Suprapubic skin (tissue), 4 donors: ENCODE measurements around the gene ITM2C. TPM values are rescaled to one million over a fixed set of nuclear protein-coding genes. Genes with fewer than 3 reads are reported as not detected.

Experiments used
- DNase-seq, 2 donors: peaks; one replicate each; pipeline ENCODE4 v3.0.0-alpha.2; 2019; ENCODE audit warnings: low spot score in 2 of 2
- H3K27ac ChIP-seq: fragments of 200-600 bp; sonication (generic); one replicate; pipeline ENCODE4 v1.5.1; 2019
- H3K27me3 ChIP-seq: fragments of 200-600 bp; sonication (generic); one replicate; pipeline ENCODE4 v1.5.1; 2019
- H3K36me3 ChIP-seq: fragments of 200-600 bp; sonication (generic); one replicate; pipeline ENCODE4 v1.5.1; 2019
- H3K4me1 ChIP-seq: fragments of 200-600 bp; sonication (generic); one replicate; pipeline ENCODE4 v1.5.1; 2019
- H3K4me3 ChIP-seq: fragments of 200-600 bp; sonication (generic); one replicate; pipeline ENCODE4 v1.5.1; 2019; ENCODE audit warnings: mild to moderate bottlenecking
- H3K9me3 ChIP-seq: fragments of 200-600 bp; sonication (generic); one replicate; pipeline ENCODE4 v1.5.1; 2019
- EP300 ChIP-seq: sonication (generic); formaldehyde crosslinking; IDR thresholded peaks from one replicate; pipeline ENCODE4 v1.6.1; 2017; ENCODE audit warnings: antibody characterized with exemption
- POLR2A ChIP-seq, 2 donors: fragments of 450-650 bp; IDR thresholded peaks; one replicate each; pipeline ENCODE4 v1.6.1; 2017; ENCODE audit warnings: antibody characterized with exemption in 2 of 2, mild to moderate bottlenecking in 2 of 2, moderate library complexity in 2 of 2
- POLR2AphosphoS5 ChIP-seq, 3 donors: sonication (generic); formaldehyde crosslinking; IDR thresholded peaks; one replicate each; pipeline ENCODE4 v1.6.1; 2017; ENCODE audit warnings: antibody characterized with exemption in 3 of 3
- WGBS: methylation state at CpG from one replicate; pipeline ENCODE4 v1.1.5; 2018; 5-methylcytosine and 5-hydroxymethylcytosine counted together
- total RNA-seq, 4 donors: library from RNA; depleted of rRNA; stranded (reverse); fragments of >200 nt; gene quantifications; one replicate each; pipeline ENCODE4 v1.1.0, GENCODE V29; 2016
- TF ChIP-seq, protein P1 (sequence below), 2 donors: fragments of 200-600 bp in 1 of 2; fragments of 450-650 bp in 1 of 2; sonication (generic) in 1 of 2; IDR thresholded peaks; one replicate each; pipeline ENCODE4 v1.5.1; 2016 to 2019; ENCODE audit warnings: antibody characterized with exemption in 2 of 2, mild to moderate bottlenecking in 1 of 2, moderate library complexity in 1 of 2

The ITM2C gene
- total RNA-seq, 4 donors from 2014 or later, result 9.0 to 17.9 (median 11.4) TPM

DNA sequence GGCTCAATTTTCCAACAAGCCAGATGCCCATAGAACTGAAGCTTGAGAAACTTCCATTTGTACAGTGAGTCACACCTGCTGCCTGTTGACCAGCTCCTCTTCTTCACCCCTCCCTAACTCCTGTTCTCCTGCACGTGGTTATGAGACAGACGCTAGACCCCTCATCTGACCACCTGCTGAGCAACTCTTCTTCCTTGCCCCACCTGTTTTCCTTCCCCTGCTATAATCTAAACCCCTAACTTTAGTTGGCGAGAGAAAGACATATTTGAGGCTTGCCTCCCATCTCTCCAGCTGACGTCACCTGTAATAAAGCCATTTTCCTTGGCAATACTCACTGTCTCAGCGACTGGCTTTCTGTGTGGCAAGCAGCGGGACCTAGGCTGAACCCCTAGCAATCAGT, 22.3 kb upstream of the ITM2C start:
- no peak for TF ChIP-seq POLR2A (IDR thresholded peaks at IDR 0.05)
- TF ChIP-seq, protein P1, sequence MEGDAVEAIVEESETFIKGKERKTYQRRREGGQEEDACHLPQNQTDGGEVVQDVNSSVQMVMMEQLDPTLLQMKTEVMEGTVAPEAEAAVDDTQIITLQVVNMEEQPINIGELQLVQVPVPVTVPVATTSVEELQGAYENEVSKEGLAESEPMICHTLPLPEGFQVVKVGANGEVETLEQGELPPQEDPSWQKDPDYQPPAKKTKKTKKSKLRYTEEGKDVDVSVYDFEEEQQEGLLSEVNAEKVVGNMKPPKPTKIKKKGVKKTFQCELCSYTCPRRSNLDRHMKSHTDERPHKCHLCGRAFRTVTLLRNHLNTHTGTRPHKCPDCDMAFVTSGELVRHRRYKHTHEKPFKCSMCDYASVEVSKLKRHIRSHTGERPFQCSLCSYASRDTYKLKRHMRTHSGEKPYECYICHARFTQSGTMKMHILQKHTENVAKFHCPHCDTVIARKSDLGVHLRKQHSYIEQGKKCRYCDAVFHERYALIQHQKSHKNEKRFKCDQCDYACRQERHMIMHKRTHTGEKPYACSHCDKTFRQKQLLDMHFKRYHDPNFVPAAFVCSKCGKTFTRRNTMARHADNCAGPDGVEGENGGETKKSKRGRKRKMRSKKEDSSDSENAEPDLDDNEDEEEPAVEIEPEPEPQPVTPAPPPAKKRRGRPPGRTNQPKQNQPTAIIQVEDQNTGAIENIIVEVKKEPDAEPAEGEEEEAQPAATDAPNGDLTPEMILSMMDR (IDR thresholded peaks at IDR 0.05), result no peak
- TF ChIP-seq EP300, result no peak
- no peaks in the 10 kb centered on the region for H3K4me1 ChIP-seq
- H3K27ac ChIP-seq, result no peak overlapping the region
- WGBS, result 49% methylated on average over 6 of the region's 6 CpGs
- H3K36me3 ChIP-seq, result no peaks in the 10 kb centered on the region
- no peaks in the 10 kb centered on the region for H3K27me3 ChIP-seq
- no peak overlapping the region for H3K4me3 ChIP-seq
- no peaks in the 10 kb centered on the region for H3K9me3 ChIP-seq
- DNase-seq, result no peak

- Histone ChIP-seq H3K27ac (no peak overlapping the region), H3K27me3 (no peaks in the 10 kb centered on the region), H3K4me1 (peaks cover 2% of the 10 kb centered on the region), H3K36me3 (no peaks in the 10 kb centered on the region), H3K9me3 (no peaks in the 10 kb centered on the region), H3K4me3 (no peak overlapping the region)
- WGBS, result 79% methylated on average over 4 of the region's 4 CpGs
- TF ChIP-seq, protein P1 (IDR thresholded peaks at IDR 0.05), result no peak
- TF ChIP-seq POLR2AphosphoS5 (IDR thresholded peaks at IDR 0.05) (no peak), EP300 (no peak), POLR2A (IDR thresholded peaks at IDR 0.05) (no peak)
- DNase-seq, result no peak
These were observed 21.6 kb upstream of the ITM2C start for GRCh38 chr2:230843132-230843531.

- no peak for DNase-seq
- peaks cover 4% of the 10 kb centered on the region for H3K4me1 ChIP-seq
- H3K27me3 ChIP-seq, result peaks cover 11% of the 10 kb centered on the region
- H3K27ac ChIP-seq, result no peak overlapping the region
- TF ChIP-seq EP300, result no peak
- TF ChIP-seq, protein P1 (IDR thresholded peaks at IDR 0.05), result no peak
- TF ChIP-seq POLR2A (IDR thresholded peaks at IDR 0.05), result no peak
- no peak for TF ChIP-seq POLR2AphosphoS5 (IDR thresholded peaks at IDR 0.05)
- 96% methylated on average over 6 of the region's 6 CpGs for WGBS
- H3K4me3 ChIP-seq, result no peak overlapping the region
- no peaks in the 10 kb centered on the region for H3K36me3 ChIP-seq
- no peaks in the 10 kb centered on the region for H3K9me3 ChIP-seq
These were observed 18.4 kb upstream of the ITM2C start for GRCh38 chr2:230846360-230846759.

DNA sequence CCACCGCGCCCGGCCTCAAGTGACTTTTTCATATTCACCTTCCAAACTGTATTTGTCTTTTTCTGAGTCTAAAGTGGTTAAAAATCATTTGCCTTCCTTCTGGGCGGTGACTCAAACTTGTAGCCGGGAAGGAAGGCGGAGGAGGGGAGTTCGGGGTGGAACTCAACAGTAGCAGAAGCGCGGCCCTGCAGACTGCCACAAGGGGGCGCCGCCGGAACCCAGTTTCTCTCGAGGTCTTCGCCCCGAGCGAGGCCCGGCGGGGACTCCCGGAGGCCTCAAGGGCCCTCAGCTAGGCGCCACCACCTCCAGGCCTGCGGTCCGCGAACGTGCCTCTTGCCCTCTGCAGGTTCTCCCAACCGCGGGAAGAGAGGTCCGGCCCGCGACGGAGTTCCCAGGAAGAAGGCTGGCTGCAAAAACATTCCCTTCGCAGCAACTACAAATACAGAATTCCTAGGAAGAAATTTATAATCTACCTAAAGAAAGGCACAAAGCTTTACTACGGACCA, 16.8 kb upstream of the ITM2C start:
- 5% methylated on average over 32 of the region's 32 CpGs for WGBS
- Histone ChIP-seq H3K36me3 (no peaks in the 10 kb centered on the region), H3K27me3 (peaks cover 26% of the 10 kb centered on the region), H3K27ac (no peak overlapping the region), H3K9me3 (no peaks in the 10 kb centered on the region), H3K4me3 (peak overlapping the region; percentile 23), H3K4me1 (peaks cover 4% of the 10 kb centered on the region)
- peak in 1 of 2 donors; percentile 89 for DNase-seq
- TF ChIP-seq, protein P1 (IDR thresholded peaks at IDR 0.05), result peak; percentile 54 to 86
- no peak for TF ChIP-seq POLR2AphosphoS5 (IDR thresholded peaks at IDR 0.05)

DNA sequence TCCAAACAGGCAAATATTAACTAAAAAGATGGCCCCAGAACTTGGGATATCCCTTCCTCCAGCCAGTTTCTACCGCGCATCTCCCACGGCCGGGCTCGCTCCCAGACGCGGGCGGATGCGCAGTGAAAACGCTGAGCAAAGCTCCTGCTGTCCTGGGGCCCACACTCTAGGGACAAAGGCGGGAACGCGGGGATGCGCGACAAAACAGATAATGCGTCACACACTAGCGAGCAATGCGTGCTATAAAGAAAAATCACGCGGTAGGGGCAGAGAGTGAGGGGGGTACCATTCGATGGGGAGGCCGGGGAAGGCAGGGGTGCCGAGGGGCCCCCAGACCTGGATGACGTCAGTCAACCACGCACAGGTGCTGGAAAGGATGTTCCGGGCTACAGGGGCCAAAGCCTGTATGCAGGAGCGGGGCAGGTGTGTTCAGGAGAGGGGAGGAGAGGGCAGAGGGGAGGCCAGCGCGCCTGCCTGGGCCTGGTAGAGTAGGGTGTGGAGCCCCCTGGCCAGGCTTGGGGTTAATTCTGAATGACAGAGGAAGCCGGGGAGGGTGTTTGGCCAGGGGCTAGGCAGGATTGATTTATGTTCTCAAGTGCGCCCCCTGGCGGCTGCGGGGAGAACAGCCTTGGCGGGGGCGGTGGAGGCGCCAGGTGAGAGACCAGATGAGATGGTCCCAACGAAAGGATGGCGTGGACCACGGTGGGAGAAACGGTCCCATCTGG, 14.9 kb upstream of the ITM2C start:
- 65% methylated on average over 40 of the region's 40 CpGs for WGBS
- Histone ChIP-seq H3K9me3 (no peaks in the 10 kb centered on the region), H3K4me1 (peaks cover 4% of the 10 kb centered on the region), H3K36me3 (no peaks in the 10 kb centered on the region), H3K27ac (no peak overlapping the region), H3K27me3 (peaks cover 35% of the 10 kb centered on the region), H3K4me3 (no peak overlapping the region)
- no peak for TF ChIP-seq POLR2A (IDR thresholded peaks at IDR 0.05)
- TF ChIP-seq, protein P1 (IDR thresholded peaks at IDR 0.05), result peak in 1 of 2 donors; percentile 77
- TF ChIP-seq POLR2AphosphoS5 (IDR thresholded peaks at IDR 0.05), result no peak
- TF ChIP-seq EP300, result no peak
- DNase-seq, result no peak
